Endothelial cell (in vitro differentiated cells): ENCODE measurements around the gene HADH. TPM values are rescaled to one million over a fixed set of nuclear protein-coding genes. Genes with fewer than 3 reads are reported as not detected.

Experiments
- DNase-seq: peaks from one replicate; pipeline ENCODE4 v3.0.0; 2021; ENCODE audit warnings: low spot score
- H3K27ac Mint-ChIP-seq: one replicate; pipeline ENCODE4 v1.8.0; 2021; ENCODE audit warnings: mixed read lengths, inconsistent platforms; ENCODE audit not compliant: unreplicated experiment
- H3K27me3 Mint-ChIP-seq: one replicate; pipeline ENCODE4 v1.8.0; 2021; ENCODE audit warnings: mild to moderate bottlenecking, moderate library complexity, mixed read lengths, inconsistent platforms; ENCODE audit not compliant: unreplicated experiment
- H3K36me3 Mint-ChIP-seq: one replicate; pipeline ENCODE4 v1.8.0; 2021; ENCODE audit warnings: mild to moderate bottlenecking, low read depth, mixed read lengths, inconsistent platforms; ENCODE audit not compliant: unreplicated experiment
- H3K4me1 Mint-ChIP-seq: one replicate; pipeline ENCODE4 v1.8.0; 2021; ENCODE audit warnings: mild to moderate bottlenecking, mixed read lengths, inconsistent platforms; ENCODE audit not compliant: unreplicated experiment
- H3K4me3 Mint-ChIP-seq: one replicate; pipeline ENCODE4 v1.8.0; 2021; ENCODE audit warnings: mild to moderate bottlenecking, mixed read lengths, inconsistent platforms; ENCODE audit not compliant: unreplicated experiment
- H3K9me3 Mint-ChIP-seq: one replicate; pipeline ENCODE4 v1.8.0; 2021; ENCODE audit warnings: mixed read lengths, inconsistent platforms; ENCODE audit not compliant: unreplicated experiment
- CTCF ChIP-seq: fragments of 200-600 bp; sonication (generic); IDR thresholded peaks from one replicate; pipeline ENCODE4 v1.5.0; 2021; ENCODE audit warnings: antibody characterized with exemption; ENCODE audit not compliant: unreplicated experiment
- total RNA-seq: library from RNA; stranded (reverse); fragmentation: NEBNext Ultra II Directional; extraction: Animal tissue kit (Norgen Biotek cat#: 25700); gene quantifications from one replicate; pipeline ENCODE4 v1.2.1, GENCODE V29; 2021; ENCODE audit not compliant: unreplicated experiment

Gene HADH
- total RNA-seq, 1 donor from 2014 or later: 26.6 TPM

DNA sequence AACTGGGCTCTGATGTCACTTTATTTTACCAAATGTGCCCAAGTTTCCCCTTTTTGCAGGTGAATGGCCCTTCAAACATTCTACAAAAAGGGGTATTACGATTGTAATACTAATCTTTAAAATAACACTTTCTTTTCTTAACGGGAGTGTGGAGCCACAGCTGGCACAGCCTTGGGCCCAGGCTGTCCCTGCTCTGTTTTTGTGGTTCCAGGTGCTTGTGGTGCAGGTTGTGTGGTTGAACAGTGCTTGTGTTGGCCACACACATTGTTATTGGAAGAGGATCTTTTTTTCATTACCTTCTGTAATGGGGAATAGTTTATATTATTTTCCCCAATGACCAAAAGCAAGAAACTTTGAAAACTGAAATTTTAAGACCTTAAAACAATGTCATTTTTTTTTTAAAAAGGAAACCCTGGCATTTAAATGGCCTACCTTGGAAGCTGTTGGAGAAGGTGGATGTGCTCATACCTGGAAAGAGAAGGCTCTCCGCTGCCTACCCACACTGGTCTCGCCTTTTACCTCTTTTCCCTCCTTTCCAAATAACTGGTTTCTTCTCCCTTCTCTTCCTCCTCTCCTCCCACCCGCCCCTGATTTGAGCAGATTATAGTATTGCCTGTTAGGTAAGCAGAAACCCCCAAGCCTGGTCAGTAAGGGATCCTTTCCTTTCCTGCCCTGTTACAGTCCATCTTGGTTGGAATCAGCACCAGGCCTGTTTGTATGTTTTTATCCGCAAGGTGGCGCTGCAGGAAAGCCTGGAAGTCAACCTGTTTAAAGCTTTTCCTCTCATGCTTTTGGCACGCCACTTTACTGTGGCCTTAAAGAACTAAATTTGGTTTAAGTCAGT is 28.6 kb downstream of the HADH start:
- Mint-ChIP-seq H3K9me3 (no peaks in the 10 kb centered on the region), H3K4me3 (no peak overlapping the region), H3K36me3 (peaks cover 8% of the 10 kb centered on the region), H3K27me3 (no peaks in the 10 kb centered on the region), H3K27ac (no peak overlapping the region), H3K4me1 (no peaks in the 10 kb centered on the region)
- peak; percentile 86 for DNase-seq
- TF ChIP-seq CTCF: peak; percentile 90

DNA sequence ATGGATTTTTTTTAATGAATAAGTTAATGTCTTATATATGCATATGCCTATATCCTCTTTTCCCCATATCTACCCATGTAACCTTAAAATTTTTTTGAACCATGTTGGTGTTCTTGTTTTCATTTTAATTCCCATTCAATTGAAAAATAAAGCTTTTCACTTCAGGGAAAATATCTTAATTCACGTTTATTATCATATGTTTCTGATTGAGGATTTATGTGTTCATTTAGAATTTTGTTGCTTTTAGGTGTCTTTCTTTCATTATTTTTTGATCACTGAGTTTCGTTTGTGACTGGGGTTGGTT is 29.1 kb downstream of the HADH start:
- no peaks in the 10 kb centered on the region for H3K27me3 Mint-ChIP-seq
- H3K36me3 Mint-ChIP-seq: peaks cover 8% of the 10 kb centered on the region

DNA sequence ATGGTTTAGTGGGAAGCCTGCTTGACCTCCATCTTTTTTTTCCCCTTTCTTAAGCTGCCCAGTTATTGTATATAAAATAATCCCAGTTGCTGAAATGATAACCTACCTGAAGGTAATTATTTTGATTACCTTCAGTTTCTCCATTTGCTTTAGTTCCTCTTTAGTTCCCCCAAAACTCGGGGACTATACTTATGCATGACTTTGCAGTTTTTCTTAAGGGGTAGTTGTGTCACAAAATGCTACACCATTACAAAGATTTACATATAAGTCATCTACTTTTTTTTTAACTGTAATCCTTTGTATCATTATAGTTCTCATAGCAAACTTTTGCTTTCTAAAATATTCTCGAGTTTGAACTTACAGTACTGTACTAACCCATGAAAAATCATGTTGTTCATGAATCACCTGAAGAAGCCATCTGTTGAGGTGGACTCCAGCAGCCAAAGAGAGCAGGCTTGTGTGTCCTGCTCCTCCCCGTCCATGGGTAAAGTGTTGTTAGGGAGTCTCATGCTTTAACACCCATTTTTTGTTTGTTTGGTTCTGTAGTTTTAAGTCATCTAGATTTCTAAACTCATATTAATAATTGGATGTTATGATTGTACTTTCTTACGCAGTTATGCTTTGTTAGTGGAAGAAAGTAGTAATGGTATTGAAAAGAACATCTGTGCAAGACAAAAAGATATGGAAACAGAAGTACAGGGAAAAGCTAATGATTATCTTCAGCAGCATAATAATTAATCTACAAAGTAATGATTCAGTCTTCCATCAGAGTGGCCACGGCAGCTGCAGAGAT is 34.6 kb downstream of the HADH start:
- H3K9me3 Mint-ChIP-seq: no peaks in the 10 kb centered on the region
- H3K27me3 Mint-ChIP-seq: no peaks in the 10 kb centered on the region
- H3K36me3 Mint-ChIP-seq: peaks cover 9% of the 10 kb centered on the region
- no peak overlapping the region for H3K4me3 Mint-ChIP-seq
- H3K27ac Mint-ChIP-seq: no peak overlapping the region
- DNase-seq: no peak
- no peak for TF ChIP-seq CTCF
- H3K4me1 Mint-ChIP-seq: no peaks in the 10 kb centered on the region

More for the DNA sequence above, 29.1 kb downstream of the HADH start:
- no peak for DNase-seq
- no peaks in the 10 kb centered on the region for H3K4me1 Mint-ChIP-seq
- H3K9me3 Mint-ChIP-seq: no peaks in the 10 kb centered on the region
- no peak overlapping the region for H3K27ac Mint-ChIP-seq
- peak; percentile 7 for TF ChIP-seq CTCF
- H3K4me3 Mint-ChIP-seq: no peak overlapping the region

GRCh38 chr4:108024878-108025165 is 35.1 kb downstream of the HADH start:
- Mint-ChIP-seq H3K36me3 (peaks cover 9% of the 10 kb centered on the region), H3K9me3 (no peaks in the 10 kb centered on the region)
- TF ChIP-seq CTCF: no peak

More at GRCh38 chr4:108024878-108025165, 35.1 kb downstream of the HADH start:
- H3K27me3 Mint-ChIP-seq: no peaks in the 10 kb centered on the region
- DNase-seq: no peak
- no peaks in the 10 kb centered on the region for H3K4me1 Mint-ChIP-seq
- no peak overlapping the region for H3K4me3 Mint-ChIP-seq
- no peak overlapping the region for H3K27ac Mint-ChIP-seq
